CD4-positive, alpha-beta T cell treated with Interleukin-1 beta for 1 hour (primary cell): ENCODE data around the gene TMEM243.
"Not testable (repeated sequence)": the region's sequence is repeated elsewhere in the genome, so short reads cannot be mapped to it uniquely, and the experiment has no call there.

ENCODE experiments used
- DNase-seq, 2 donors: peaks; one replicate each; pipeline ENCODE4 v3.0.0-alpha.2; 2020 to 2022

TMEM243 gene

GRCh38 chr7:87219545-87220025, at the start of gene TMEM243:
Gene TMEM243, minus strand, starts transcription at chr7:87219732. Its CDS starts 229 bp downstream, at chr7:87219503.
- DNase-seq = peak; percentile 82 to 88

DNA sequence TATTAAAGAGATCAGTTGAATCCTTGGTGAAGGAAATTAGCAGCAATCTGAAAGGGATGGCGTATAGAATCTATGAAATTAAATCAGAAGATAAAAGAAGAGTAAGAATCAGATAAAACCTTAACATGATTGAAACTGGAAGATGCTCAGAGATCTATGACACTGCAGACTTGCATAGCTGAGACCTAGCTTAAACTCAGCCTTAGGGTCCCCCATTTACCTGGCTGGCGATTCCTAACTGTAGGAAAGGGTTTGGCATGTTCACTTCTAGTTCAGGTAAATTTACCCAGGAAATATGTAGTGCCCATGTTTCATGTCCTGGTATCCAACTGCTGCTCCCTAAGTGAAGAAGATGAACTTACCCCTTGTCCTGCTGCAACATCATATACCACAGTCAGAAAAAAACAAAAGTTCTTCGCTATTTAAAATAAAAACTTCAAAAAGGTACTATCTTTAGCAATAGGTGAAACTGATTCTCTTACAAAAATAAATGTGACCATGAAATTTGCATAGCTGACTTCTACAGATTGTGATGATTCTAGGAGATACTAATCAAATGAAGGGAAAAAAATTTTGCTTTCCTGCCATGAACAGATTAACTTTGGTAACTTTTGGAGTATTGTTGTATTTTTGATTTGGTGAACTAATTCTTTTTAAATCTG, 47.8 kb upstream of the TMEM243 start:
- no peak for DNase-seq

DNA sequence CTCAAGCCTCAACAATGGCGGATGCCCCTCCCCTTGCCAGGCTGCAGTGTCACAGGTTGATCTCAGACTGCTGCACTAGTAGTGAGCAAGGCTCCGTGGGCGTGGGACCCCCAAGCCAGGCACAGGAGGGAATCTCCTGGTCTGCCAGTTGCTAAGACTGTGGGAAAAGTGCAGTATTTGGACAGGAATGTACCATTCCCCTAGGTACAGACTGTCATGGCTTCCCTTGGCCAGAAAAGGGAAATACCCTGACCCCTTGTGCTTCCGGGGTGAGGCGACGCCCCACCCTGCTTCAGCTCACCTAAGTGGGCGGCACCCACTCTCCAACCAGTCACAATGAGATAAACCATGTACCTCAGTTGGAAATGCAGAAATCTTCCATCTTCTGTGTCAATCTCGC, 44.0 kb upstream of the TMEM243 start:
- no peak for DNase-seq

DNA sequence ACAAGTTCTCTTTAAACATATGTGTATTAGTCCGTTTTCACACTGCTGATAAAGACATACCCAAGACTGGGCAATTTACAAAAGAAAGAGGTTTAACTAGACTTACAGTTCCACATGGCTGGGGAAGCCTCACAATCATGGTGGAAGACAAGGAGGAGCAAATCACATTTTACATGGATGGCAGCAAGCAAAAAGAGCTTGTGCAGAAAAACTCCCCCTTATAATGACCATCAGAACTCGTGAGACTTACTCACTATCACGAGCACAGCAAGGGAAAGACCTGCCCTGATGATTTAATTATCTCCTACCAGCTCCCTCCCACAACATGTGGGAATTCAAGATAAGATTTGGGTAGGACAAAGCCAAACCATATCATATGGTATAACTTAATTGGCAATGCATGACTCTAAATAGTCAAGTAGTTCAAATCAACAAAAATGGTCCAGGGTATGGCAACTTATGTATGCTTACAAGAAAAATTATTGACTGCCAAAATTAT, 34.1 kb upstream of the TMEM243 start:
- no peak for DNase-seq

- DNase-seq = not testable (repeated sequence)
These were observed 26.1 kb upstream of the TMEM243 start for GRCh38 chr7:87245671-87246070.

- DNase-seq = not testable (repeated sequence)
These were observed 19.0 kb upstream of the TMEM243 start for GRCh38 chr7:87238464-87239051.

GRCh38 chr7:87234949-87235348, 15.4 kb upstream of the TMEM243 start:
- DNase-seq = no peak

- no peak for DNase-seq
These were observed 12.2 kb upstream of the TMEM243 start for GRCh38 chr7:87231711-87232110.

DNA sequence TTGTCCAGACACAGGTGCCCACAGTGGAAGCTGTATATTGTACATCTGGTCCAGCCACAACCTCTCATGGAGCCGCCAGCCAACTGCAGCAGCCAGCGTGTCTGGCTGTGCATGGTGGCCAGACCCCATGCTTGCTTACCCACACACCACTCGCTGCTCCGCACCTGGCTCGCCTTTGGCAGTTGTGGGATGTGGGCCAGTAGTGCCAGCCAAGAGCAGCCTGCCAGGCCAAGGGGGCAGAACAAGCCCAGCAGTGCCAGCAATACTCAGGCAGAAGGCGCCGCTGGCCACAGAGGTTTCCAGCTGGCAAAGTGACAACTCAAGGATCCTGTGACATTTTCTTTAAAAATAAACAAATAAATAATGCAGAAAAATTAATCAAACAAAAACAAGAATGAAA, 11.7 kb upstream of the TMEM243 start:
- DNase-seq = no peak

DNA sequence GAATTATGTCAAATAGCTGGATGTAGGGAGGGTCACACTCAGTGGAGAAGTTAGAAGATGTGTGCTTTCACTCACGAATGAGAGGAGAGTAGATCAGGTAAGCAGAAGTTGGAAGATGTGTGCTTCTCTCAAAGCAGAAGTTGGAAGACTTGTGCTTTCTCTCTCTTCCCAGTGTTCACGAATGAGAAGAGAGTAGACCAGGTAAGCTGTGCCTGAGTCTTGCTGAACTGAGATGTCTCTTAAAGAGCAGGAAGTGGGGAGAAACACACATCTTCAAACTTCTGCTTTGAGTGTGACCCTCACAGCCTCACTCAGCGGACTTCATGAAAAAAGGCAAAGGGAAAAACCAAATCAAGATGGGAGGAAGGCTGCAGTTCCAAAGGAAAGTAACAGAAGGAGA, 7.0 kb upstream of the TMEM243 start:
- DNase-seq = no peak

GRCh38 chr7:87225696-87226095, 6.2 kb upstream of the TMEM243 start:
- DNase-seq = no peak

GRCh38 chr7:87223666-87224065, 4.1 kb upstream of the TMEM243 start:
- DNase-seq = no peak

- DNase-seq = no peak
These were observed 1.2 kb upstream of the TMEM243 start for GRCh38 chr7:87220734-87221215.

GRCh38 chr7:87220026-87220733, 648 bp upstream of the TMEM243 start:
- DNase-seq = peak; percentile 84

GRCh38 chr7:87218796-87219544, 562 bp downstream of the TMEM243 start:
- DNase-seq = peak; percentile 50 to 57

DNA sequence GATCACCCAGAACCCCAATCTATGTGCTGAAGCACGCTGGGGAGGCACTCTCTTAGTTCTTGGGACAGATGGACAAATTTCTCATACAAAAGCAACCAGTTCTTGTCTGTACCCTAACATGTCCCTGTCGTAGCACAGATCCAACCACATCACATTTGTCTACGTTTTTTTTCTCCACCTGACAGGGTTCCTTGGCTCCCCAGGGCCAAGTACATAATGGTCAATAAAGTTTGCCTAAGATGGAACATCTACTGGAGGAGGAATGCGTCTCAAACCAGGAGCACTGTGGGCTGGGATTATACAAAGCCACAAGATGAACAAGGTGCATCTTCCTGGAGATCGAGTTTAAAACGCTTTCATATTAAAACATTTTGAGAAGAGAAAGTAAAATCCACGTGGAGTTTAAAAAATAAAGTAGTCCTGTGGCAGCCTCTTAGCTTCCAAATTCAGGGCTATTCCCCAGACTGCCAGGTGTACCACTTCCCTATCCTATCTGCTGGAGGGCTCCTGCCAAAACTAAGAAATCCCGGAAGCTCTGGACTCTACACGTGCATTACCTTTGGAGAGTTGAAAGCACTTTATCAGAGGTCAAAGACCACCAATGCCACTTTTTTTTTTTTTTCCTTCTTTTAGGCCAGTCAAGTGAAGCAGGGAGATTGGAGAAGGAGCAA, 1.4 kb downstream of the TMEM243 start:
- DNase-seq = peak in 1 of 2 donors; percentile 8

GRCh38 chr7:87216701-87217508, 2.6 kb downstream of the TMEM243 start:
- DNase-seq = peak; percentile 61 to 62

DNA sequence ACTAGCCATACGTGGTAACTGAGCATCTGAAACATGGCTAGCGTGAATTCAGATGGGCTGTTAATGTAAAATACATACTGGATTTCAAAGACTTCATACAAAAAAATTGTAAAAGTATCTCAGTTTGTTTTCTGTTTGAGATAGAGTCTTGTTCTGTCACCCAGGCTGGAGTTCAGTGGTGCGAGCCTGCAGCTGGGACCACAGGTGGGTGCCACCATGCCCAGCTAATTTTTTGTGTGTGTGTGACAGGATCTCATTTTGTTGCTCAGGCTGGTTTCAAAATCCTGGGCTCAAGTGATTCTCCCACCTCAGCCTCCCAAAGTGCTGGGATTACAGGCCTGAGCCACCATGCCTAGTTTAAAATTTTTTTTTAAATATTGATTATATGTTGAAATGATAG, 4.5 kb downstream of the TMEM243 start:
- peak in 1 of 2 donors; percentile 22 for DNase-seq

- DNase-seq = no peak
These were observed 5.7 kb downstream of the TMEM243 start for GRCh38 chr7:87213811-87214210.

DNA sequence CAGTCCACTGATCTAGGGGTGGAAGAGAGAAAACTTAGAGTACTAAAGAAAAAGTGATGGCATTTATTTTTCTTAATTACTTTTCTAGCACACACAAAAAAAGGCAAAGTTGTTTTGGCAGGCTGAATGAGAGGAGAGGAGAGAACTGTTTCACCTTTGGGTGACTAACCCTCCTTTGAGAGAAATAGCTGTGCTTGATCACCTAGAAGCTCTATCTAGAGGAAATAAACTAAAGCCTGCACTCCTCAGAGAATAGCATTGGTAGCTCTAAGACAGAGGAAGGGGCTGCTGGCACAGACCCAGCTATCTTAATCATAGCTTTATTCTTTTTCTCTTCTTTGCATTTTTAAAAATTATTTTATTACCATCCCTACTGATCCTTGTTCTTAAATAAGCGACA, 6.3 kb downstream of the TMEM243 start:
- DNase-seq = no peak

DNA sequence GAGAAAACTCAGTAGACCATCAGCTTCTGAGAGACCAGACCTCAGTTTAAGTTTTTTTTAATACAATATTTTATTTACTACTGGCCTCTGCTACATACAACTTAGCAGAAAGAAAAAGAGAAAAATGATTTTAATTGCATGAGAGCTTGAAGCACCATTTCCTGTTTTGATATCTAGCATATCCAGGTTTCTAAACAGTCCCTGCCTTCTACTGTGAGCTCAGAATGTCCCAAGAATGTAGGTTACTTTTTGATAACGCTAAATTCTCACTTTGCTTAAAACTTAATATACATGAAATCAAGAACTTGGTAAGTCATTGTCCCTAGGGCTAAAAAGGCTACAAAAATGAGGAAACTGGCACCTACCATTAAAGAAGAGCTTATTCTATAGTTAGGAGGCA, 7.0 kb downstream of the TMEM243 start:
- no peak for DNase-seq
